Mesenchymal stem cell (in vitro differentiated cells and primary cell): ENCODE results near the gene ANXA5.

Source experiments
- DNase-seq: peaks from one replicate; pipeline ENCODE4 v3.0.0-alpha.2; 2013
- H2AFZ ChIP-seq: one replicate; pipeline ENCODE4 v1.6.1; 2013; ENCODE audit warnings: low read depth, mild to moderate bottlenecking, control low read depth, inconsistent platforms, low read length, moderate library complexity
- H2AK5ac ChIP-seq: 2 replicates; pipeline ENCODE4 v1.6.1; 2013; ENCODE audit warnings: low read length, moderate library complexity, mild to moderate bottlenecking, inconsistent platforms; ENCODE audit not compliant: severe bottlenecking
- H2BK120ac ChIP-seq: one replicate; pipeline ENCODE4 v1.6.1; 2013; ENCODE audit warnings: low read depth, mild to moderate bottlenecking, inconsistent platforms, low read length, moderate library complexity
- H2BK12ac ChIP-seq, 2 experiments: one replicate each; pipeline ENCODE4 v1.6.1; 2013; ENCODE audit warnings: inconsistent platforms in 2 of 2, low read length in 2 of 2, mild to moderate bottlenecking in 2 of 2, moderate library complexity in 2 of 2, control low read depth in 1 of 2
- H2BK15ac ChIP-seq: one replicate; pipeline ENCODE4 v1.6.1; 2013; ENCODE audit warnings: mild to moderate bottlenecking, low read depth, inconsistent platforms; ENCODE audit not compliant: poor library complexity, severe bottlenecking
- H2BK5ac ChIP-seq: 2 replicates; pipeline ENCODE4 v1.6.1; 2013; ENCODE audit warnings: low read depth, mild to moderate bottlenecking, low read length, control low read depth, inconsistent platforms; ENCODE audit not compliant: poor library complexity, severe bottlenecking
- H3K14ac ChIP-seq, 2 experiments: one replicate each; pipeline ENCODE4 v1.6.1; 2013; ENCODE audit warnings: inconsistent platforms in 2 of 2, low read length in 2 of 2, control low read depth in 1 of 2, mild to moderate bottlenecking in 1 of 2, moderate library complexity in 1 of 2
- H3K18ac ChIP-seq, 2 experiments: one replicate each; pipeline ENCODE4 v1.6.1; 2013; ENCODE audit warnings: inconsistent platforms in 2 of 2, low read length in 2 of 2, control low read depth in 1 of 2, low read depth in 1 of 2, mild to moderate bottlenecking in 1 of 2
- H3K23ac ChIP-seq, 2 experiments: one replicate each; pipeline ENCODE4 v1.6.1; 2013; ENCODE audit warnings: inconsistent platforms in 2 of 2, low read length in 2 of 2, mild to moderate bottlenecking in 2 of 2, moderate library complexity in 2 of 2, control low read depth in 1 of 2
- H3K27ac ChIP-seq: 2 replicates; pipeline ENCODE4 v1.5.1; 2013; ENCODE audit warnings: mild to moderate bottlenecking, moderate library complexity, low read length, control low read depth, inconsistent platforms; ENCODE audit not compliant: poor library complexity, severe bottlenecking
- H3K27me3 ChIP-seq, 2 experiments: 2 replicates each; pipeline versions ENCODE4 v1.6.1 to v1.7.0; 2013; ENCODE audit warnings: low read length in 2 of 2, mild to moderate bottlenecking in 2 of 2, moderate library complexity in 2 of 2, control low read depth in 1 of 2, inconsistent platforms in 1 of 2; ENCODE audit not compliant: control insufficient read depth in 1 of 2, insufficient read depth in 1 of 2
- H3K36me3 ChIP-seq, 2 experiments: 2 replicates each; pipeline versions ENCODE4 v1.6.1 to v1.7.0; 2013; ENCODE audit warnings: low read length in 2 of 2, control low read depth in 1 of 2, inconsistent platforms in 1 of 2, low read depth in 1 of 2, mild to moderate bottlenecking in 1 of 2; ENCODE audit not compliant: insufficient read depth in 2 of 2, control insufficient read depth in 1 of 2
- H3K4ac ChIP-seq, 2 experiments: one replicate each; pipeline ENCODE4 v1.6.1; 2013; ENCODE audit warnings: inconsistent platforms in 2 of 2, low read length in 2 of 2, mild to moderate bottlenecking in 2 of 2, moderate library complexity in 2 of 2, control low read depth in 1 of 2, low read depth in 1 of 2
- H3K4me1 ChIP-seq: 2 replicates; pipeline ENCODE4 v1.6.1; 2013; ENCODE audit warnings: low read depth, low read length, control low read depth; ENCODE audit not compliant: control insufficient read depth, insufficient read depth
- H3K4me2 ChIP-seq: 2 replicates; pipeline ENCODE4 v1.6.1; 2013; ENCODE audit warnings: low read length, mild to moderate bottlenecking, inconsistent platforms; ENCODE audit not compliant: poor library complexity, severe bottlenecking
- H3K4me3 ChIP-seq, 2 experiments: 2 replicates each; pipeline versions ENCODE4 v1.5.1 to v1.7.0; 2013; ENCODE audit warnings: low read length in 2 of 2, mild to moderate bottlenecking in 2 of 2, control low read depth in 1 of 2, low read depth in 1 of 2; ENCODE audit not compliant: insufficient read depth in 1 of 2
- H3K79me1 ChIP-seq: replicated peaks from 2 replicates; pipeline ENCODE4 v1.6.1; 2013; ENCODE audit warnings: mild to moderate bottlenecking, control low read depth, low read length, inconsistent platforms; ENCODE audit not compliant: poor library complexity, severe bottlenecking
- H3K9ac ChIP-seq: 2 replicates; pipeline ENCODE4 v1.7.0; 2013; ENCODE audit warnings: mild to moderate bottlenecking, low read length, moderate library complexity
- H3K9me3 ChIP-seq: 2 replicates; pipeline ENCODE4 v1.7.0; 2013; ENCODE audit warnings: mild to moderate bottlenecking, low read length; ENCODE audit not compliant: control insufficient read depth
- H4K8ac ChIP-seq: one replicate; pipeline ENCODE4 v1.6.1; 2013; ENCODE audit warnings: inconsistent platforms, mild to moderate bottlenecking, low read length, moderate library complexity
- H4K91ac ChIP-seq: one replicate; pipeline ENCODE4 v1.6.1; 2013; ENCODE audit warnings: mild to moderate bottlenecking, low read length, inconsistent platforms
- WGBS: methylation state at CpG from one replicate; pipeline ENCODE4 v1.1.7; 2013; ENCODE audit warnings: mixed read lengths; 5-methylcytosine and 5-hydroxymethylcytosine counted together

Gene ANXA5

GRCh38 chr4:121653214-121653613 lies 43.6 kb downstream of the ANXA5 start:
- Histone ChIP-seq H3K79me1 (no peaks in the 10 kb centered on the region), H3K18ac (no peak overlapping the region), H3K4me3 (no peak overlapping the region), H4K91ac (no peak overlapping the region), H3K27me3 (no peaks in the 10 kb centered on the region), H3K14ac (no peak overlapping the region), H2AFZ (no peak overlapping the region), H2BK120ac (no peak overlapping the region), H2BK5ac (no peak overlapping the region), H2BK12ac (no peak overlapping the region), H3K4ac (no peak overlapping the region), H4K8ac (no peak overlapping the region), H3K27ac (no peak overlapping the region), H2BK15ac (no peak overlapping the region), H3K36me3 (no peaks in the 10 kb centered on the region), H2AK5ac (no peak overlapping the region), H3K9ac (no peak overlapping the region), H3K4me1 (no peaks in the 10 kb centered on the region), H3K9me3 (no peaks in the 10 kb centered on the region), H3K23ac (no peak overlapping the region), H3K4me2 (no peak overlapping the region)
- DNase-seq = no peak
- WGBS = 95% methylated on average over 1 of the region's 1 CpG

GRCh38 chr4:121651597-121651996 lies 45.2 kb downstream of the ANXA5 start:
- no peak overlapping the region for H2BK120ac ChIP-seq
- H3K79me1 ChIP-seq = no peaks in the 10 kb centered on the region
- no peak overlapping the region for H3K4me2 ChIP-seq
- H2AK5ac ChIP-seq = no peak overlapping the region
- H3K27ac ChIP-seq = no peak overlapping the region
- H4K91ac ChIP-seq = no peak overlapping the region
- no peak overlapping the region for H3K4ac ChIP-seq
- no peaks in the 10 kb centered on the region for H3K27me3 ChIP-seq
- no peak overlapping the region for H2AFZ ChIP-seq
- no peak overlapping the region for H2BK5ac ChIP-seq
- no peaks in the 10 kb centered on the region for H3K4me1 ChIP-seq
- no peaks in the 10 kb centered on the region for H3K36me3 ChIP-seq
- no peak overlapping the region for H2BK12ac ChIP-seq
- H3K18ac ChIP-seq = no peak overlapping the region
- no peaks in the 10 kb centered on the region for H3K9me3 ChIP-seq
- no peak for DNase-seq
- WGBS = 59% methylated on average over 5 of the region's 5 CpGs
- no peak overlapping the region for H3K4me3 ChIP-seq
- H3K23ac ChIP-seq = no peak overlapping the region
- H2BK15ac ChIP-seq = no peak overlapping the region
- H3K9ac ChIP-seq = no peak overlapping the region
- H4K8ac ChIP-seq = no peak overlapping the region
- no peak overlapping the region for H3K14ac ChIP-seq

GRCh38 chr4:121650741-121651140 lies 46.0 kb downstream of the ANXA5 start:
- H3K4me2 ChIP-seq = no peak overlapping the region
- H3K18ac ChIP-seq = no peak overlapping the region
- H3K27me3 ChIP-seq = no peaks in the 10 kb centered on the region
- no peak overlapping the region for H3K9ac ChIP-seq
- no peak overlapping the region for H4K91ac ChIP-seq
- no peaks in the 10 kb centered on the region for H3K9me3 ChIP-seq
- no peak overlapping the region for H2AK5ac ChIP-seq
- no peak overlapping the region for H2BK12ac ChIP-seq
- H2BK120ac ChIP-seq = no peak overlapping the region
- H2AFZ ChIP-seq = no peak overlapping the region
- H3K23ac ChIP-seq = no peak overlapping the region
- H3K36me3 ChIP-seq = no peaks in the 10 kb centered on the region
- no peak for DNase-seq
- H3K4ac ChIP-seq = no peak overlapping the region
- H3K27ac ChIP-seq = no peak overlapping the region
- H2BK5ac ChIP-seq = no peak overlapping the region
- no peak overlapping the region for H2BK15ac ChIP-seq
- no peaks in the 10 kb centered on the region for H3K4me1 ChIP-seq
- H4K8ac ChIP-seq = no peak overlapping the region
- WGBS = 90% methylated on average over 2 of the region's 2 CpGs
- H3K4me3 ChIP-seq = no peak overlapping the region
- no peak overlapping the region for H3K14ac ChIP-seq
- H3K79me1 ChIP-seq = no peaks in the 10 kb centered on the region

GRCh38 chr4:121648516-121648915 lies 48.3 kb downstream of the ANXA5 start:
- H4K91ac ChIP-seq = no peak overlapping the region
- no peak overlapping the region for H3K27ac ChIP-seq
- peak overlapping the region; percentile 52 for H3K9ac ChIP-seq
- H2BK5ac ChIP-seq = no peak overlapping the region
- no peak overlapping the region for H2AK5ac ChIP-seq
- H3K27me3 ChIP-seq = no peaks in the 10 kb centered on the region
- no peak for DNase-seq
- H3K14ac ChIP-seq = no peak overlapping the region
- no peak overlapping the region for H3K4ac ChIP-seq
- H3K4me2 ChIP-seq = no peak overlapping the region
- H3K79me1 ChIP-seq = no peaks in the 10 kb centered on the region
- H2BK15ac ChIP-seq = no peak overlapping the region
- H2BK120ac ChIP-seq = no peak overlapping the region
- no peak overlapping the region for H2BK12ac ChIP-seq
- H3K9me3 ChIP-seq = no peaks in the 10 kb centered on the region
- no peak overlapping the region for H3K4me3 ChIP-seq
- no peak overlapping the region for H4K8ac ChIP-seq
- no peak overlapping the region for H2AFZ ChIP-seq
- H3K18ac ChIP-seq = no peak overlapping the region
- WGBS = 24% methylated on average over 3 of the region's 3 CpGs
- no peaks in the 10 kb centered on the region for H3K36me3 ChIP-seq
- H3K4me1 ChIP-seq = no peaks in the 10 kb centered on the region
- no peak overlapping the region for H3K23ac ChIP-seq
